ENCODE data around the gene CDH18.

The CDH18 gene

GRCh38 chr5:19690978-19691377 is 297.0 kb downstream of the CDH18 start:
- Histone ChIP-seq H3K36me3 (no peaks in the 10 kb centered on the region), H3K27me3 (no peaks in the 10 kb centered on the region), H3K4me2 (no peak overlapping the region), H4K20me1 (no peaks in the 10 kb centered on the region), H3K4me3 (no peak overlapping the region), H3K4me1 (peaks cover 0 to 7% (median 0%) of the 10 kb centered on the region in 10 experiments; a peak in 1 of 20 replicates), H3K9me3 (replicated peaks in 1 of 11) (peaks cover 0 to 21% (median 3%) of the 10 kb centered on the region in 11 experiments; a peak in 5 of 22 replicates), H3K27ac (no peak overlapping the region), H3K9ac (no peak overlapping the region)
- TF ChIP-seq Cebpa-rat (IDR thresholded peaks at IDR 0.05) = no peak

DNA sequence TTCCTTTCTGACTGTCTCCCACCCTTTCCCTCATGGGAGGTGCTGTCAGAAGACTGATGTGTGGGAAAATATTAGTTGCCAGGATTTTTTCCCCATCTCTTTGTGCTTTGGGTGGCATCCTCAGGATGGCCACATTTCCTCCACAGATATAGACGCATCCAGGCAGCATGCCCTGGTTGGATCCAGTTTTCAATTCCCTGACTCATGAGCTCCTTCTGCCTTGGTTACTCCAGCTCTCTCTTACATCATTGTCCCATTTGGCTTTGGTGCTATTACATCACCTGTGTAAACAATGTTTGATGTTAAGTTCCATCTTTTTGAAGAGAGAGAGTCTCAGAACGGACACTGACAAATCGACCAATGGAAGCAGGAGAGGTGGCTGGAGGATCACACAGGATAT is 302.5 kb downstream of the CDH18 start:
- H3K27me3 ChIP-seq = no peaks in the 10 kb centered on the region
- no peak for TF ChIP-seq Cebpa-rat (IDR thresholded peaks at IDR 0.05)
- no peak overlapping the region for H3K4me2 ChIP-seq
- H3K9ac ChIP-seq = no peak overlapping the region
- no peaks in the 10 kb centered on the region for H3K4me1 ChIP-seq
- H4K20me1 ChIP-seq = no peaks in the 10 kb centered on the region
- H3K9me3 ChIP-seq (replicated peaks in 1 of 11) = peaks cover 0 to 21% (median 3%) of the 10 kb centered on the region in 11 experiments; a peak in 5 of 22 replicates
- H3K27ac ChIP-seq = no peak overlapping the region
- H3K36me3 ChIP-seq = no peaks in the 10 kb centered on the region
- no peak overlapping the region for H3K4me3 ChIP-seq

DNA sequence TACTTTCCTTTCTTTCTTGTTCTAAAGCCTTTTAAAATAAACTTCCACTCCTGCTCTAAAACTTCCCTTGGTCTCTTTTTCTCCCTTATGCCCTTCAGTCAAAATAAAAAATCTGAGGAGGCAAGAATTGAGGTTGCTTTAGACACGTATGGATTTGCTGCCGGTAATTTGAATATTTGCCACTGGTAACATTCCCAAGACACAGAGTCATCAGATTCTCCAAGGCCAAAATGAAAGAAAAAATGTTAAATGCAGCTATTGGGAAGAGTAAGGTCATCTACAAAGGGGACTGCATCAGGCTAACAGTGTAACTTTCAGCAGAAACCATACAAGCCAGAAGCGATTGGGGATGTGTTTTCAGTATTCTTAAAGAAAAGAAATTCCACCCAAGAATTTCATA is 311.1 kb downstream of the CDH18 start:
- no peak overlapping the region for H3K9ac ChIP-seq
- H3K36me3 ChIP-seq = no peaks in the 10 kb centered on the region
- H3K4me2 ChIP-seq = no peak overlapping the region
- no peak for TF ChIP-seq Cebpa-rat (IDR thresholded peaks at IDR 0.05)
- no peaks in the 10 kb centered on the region for H4K20me1 ChIP-seq
- no peaks in the 10 kb centered on the region for H3K4me1 ChIP-seq
- no peak overlapping the region for H3K4me3 ChIP-seq
- H3K9me3 ChIP-seq (replicated peaks in 1 of 11) = no peaks in the 10 kb centered on the region
- H3K27me3 ChIP-seq = no peaks in the 10 kb centered on the region
- H3K27ac ChIP-seq = no peak overlapping the region

DNA sequence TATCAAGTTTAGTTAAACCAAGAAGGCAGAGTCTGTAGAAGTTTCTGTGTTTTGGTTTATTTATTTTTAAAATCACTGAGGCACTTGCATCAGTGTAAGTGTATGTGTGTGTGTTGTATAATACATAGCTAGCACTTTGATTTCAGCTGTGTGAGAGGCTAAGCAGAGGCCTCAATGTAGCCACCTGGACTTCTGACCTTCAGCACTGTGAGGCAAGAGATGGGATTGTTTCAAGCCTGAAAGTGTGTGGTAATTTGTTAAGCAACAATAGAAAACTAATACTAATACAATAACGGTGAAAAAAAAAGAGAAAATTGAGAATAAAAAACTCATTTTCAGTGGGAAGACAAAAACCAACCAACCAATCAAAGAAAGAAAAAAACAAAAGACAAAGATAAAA is 327.3 kb downstream of the CDH18 start:
- Histone ChIP-seq H3K27ac (no peak overlapping the region), H3K27me3 (no peaks in the 10 kb centered on the region), H3K9ac (no peak overlapping the region), H3K4me2 (no peak overlapping the region), H3K4me3 (no peak overlapping the region), H3K36me3 (no peaks in the 10 kb centered on the region), H4K20me1 (no peaks in the 10 kb centered on the region), H3K9me3 (replicated peaks in 1 of 11) (no peaks in the 10 kb centered on the region), H3K4me1 (no peaks in the 10 kb centered on the region)
- no peak for TF ChIP-seq Cebpa-rat (IDR thresholded peaks at IDR 0.05)

DNA sequence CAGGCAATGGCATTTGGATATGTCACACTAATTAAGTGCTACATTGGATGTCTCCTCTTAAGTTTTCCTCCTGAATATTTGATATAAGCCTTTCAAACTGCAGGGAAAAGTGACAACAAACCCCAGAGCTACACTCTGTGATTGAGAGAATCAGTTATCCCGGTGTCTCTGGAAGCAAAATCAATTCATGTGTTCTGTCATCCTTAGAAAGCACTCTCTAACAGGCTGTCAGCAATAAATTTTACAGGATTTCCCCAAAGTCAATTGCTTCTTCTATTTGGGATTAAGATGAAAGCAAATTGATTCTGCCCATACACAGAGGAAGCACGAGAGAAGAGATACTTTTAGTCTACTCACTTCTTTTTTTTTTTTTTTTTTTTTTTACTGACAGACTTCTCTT is 332.4 kb downstream of the CDH18 start:
- TF ChIP-seq Cebpa-rat (IDR thresholded peaks at IDR 0.05) = no peak
- H3K4me2 ChIP-seq = no peak overlapping the region

DNA sequence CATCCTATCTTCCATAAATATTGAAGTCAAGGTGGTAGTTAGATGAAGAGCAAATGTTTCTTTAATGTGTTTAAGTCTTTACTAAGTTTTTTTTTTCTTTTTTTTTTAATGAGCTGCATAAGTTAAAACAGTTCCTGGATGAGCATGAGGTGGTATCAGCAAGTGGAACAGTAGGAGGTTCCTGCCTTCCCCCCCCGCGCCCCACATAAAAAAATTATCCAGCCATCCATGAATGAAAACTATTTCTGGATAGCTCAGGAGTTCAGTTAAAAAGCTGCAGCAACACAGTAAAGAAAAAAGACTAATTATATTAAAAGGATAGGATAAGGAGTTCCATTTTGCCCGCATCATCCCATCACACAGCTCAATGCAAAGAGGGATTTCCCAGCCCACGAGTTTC is 349.5 kb downstream of the CDH18 start:
- Histone ChIP-seq H4K20me1 (no peaks in the 10 kb centered on the region), H3K9me3 (replicated peaks in 1 of 11) (no peaks in the 10 kb centered on the region), H3K36me3 (no peaks in the 10 kb centered on the region), H3K4me3 (no peak overlapping the region), H3K9ac (no peak overlapping the region), H3K4me1 (no peaks in the 10 kb centered on the region), H3K4me2 (no peak overlapping the region), H3K27me3 (no peaks in the 10 kb centered on the region), H3K27ac (no peak overlapping the region)
- no peak for TF ChIP-seq Cebpa-rat (IDR thresholded peaks at IDR 0.05)

More for the DNA sequence above, 332.4 kb downstream of the CDH18 start:
- no peaks in the 10 kb centered on the region for H3K4me1 ChIP-seq
- H4K20me1 ChIP-seq = no peaks in the 10 kb centered on the region
- H3K9me3 ChIP-seq (replicated peaks in 1 of 11) = no peaks in the 10 kb centered on the region
- H3K27ac ChIP-seq = no peak overlapping the region
- no peaks in the 10 kb centered on the region for H3K36me3 ChIP-seq
- no peak overlapping the region for H3K9ac ChIP-seq
- no peak overlapping the region for H3K4me3 ChIP-seq
- no peaks in the 10 kb centered on the region for H3K27me3 ChIP-seq

GRCh38 chr5:19630876-19631275 is 357.1 kb downstream of the CDH18 start:
- H3K4me1 ChIP-seq = peaks cover 0 to 3% (median 0%) of the 10 kb centered on the region in 10 experiments; a peak in 1 of 20 replicates
- no peaks in the 10 kb centered on the region for H3K36me3 ChIP-seq
- no peaks in the 10 kb centered on the region for H3K27me3 ChIP-seq
- H3K9ac ChIP-seq = no peak overlapping the region
- H3K9me3 ChIP-seq (replicated peaks in 1 of 11) = no peaks in the 10 kb centered on the region
- H4K20me1 ChIP-seq = no peaks in the 10 kb centered on the region
- H3K4me3 ChIP-seq = no peak overlapping the region
- TF ChIP-seq Cebpa-rat (IDR thresholded peaks at IDR 0.05) = no peak
- H3K27ac ChIP-seq = no peak overlapping the region
- no peak overlapping the region for H3K4me2 ChIP-seq

DNA sequence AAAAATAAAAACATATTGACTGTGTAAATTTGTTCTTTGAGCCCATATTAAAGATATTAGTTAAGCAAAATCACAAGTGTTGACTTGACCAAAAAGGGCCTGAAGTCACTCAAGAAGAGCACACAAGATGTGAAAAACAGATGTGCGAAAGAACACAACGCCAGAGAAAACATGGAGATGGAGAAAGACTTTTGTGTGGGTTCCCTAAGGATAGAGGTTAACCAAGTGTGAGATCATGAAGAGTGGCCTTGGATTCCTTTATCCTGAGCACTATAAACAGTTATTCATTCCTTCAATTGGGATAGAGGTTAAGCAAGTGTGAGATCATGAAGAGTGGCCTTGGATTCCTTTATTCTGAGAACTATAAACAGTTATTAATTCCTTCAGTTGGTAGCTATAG is 361.8 kb downstream of the CDH18 start:
- Histone ChIP-seq H3K4me2 (no peak overlapping the region), H3K27me3 (no peaks in the 10 kb centered on the region), H4K20me1 (no peaks in the 10 kb centered on the region), H3K36me3 (no peaks in the 10 kb centered on the region), H3K9ac (no peak overlapping the region), H3K4me3 (no peak overlapping the region), H3K4me1 (no peaks in the 10 kb centered on the region), H3K9me3 (replicated peaks in 1 of 11) (no peaks in the 10 kb centered on the region), H3K27ac (no peak overlapping the region)
- TF ChIP-seq Cebpa-rat (IDR thresholded peaks at IDR 0.05) = no peak

DNA sequence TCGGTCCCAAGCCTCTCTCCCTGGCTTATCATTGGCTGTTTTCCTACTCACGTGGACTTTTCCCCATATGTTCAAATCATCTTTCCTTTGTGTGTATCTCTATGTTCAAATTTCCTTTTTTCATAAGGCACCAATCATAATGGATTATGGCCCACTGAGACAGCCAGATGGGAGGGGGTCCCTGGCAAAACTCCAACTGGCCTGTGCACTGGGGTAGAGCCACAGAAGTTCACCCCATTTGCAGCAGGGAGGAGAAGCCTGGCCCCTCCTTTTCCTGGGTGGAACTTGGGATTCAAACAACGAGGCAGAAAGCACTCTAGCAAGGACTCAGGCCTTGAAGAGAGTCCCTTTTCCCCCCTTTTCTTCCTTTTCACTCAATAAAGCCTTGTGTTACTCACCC is 362.4 kb downstream of the CDH18 start:
- no peak for TF ChIP-seq Cebpa-rat (IDR thresholded peaks at IDR 0.05)
- no peaks in the 10 kb centered on the region for H3K36me3 ChIP-seq
- H3K4me2 ChIP-seq = no peak overlapping the region
- H4K20me1 ChIP-seq = no peaks in the 10 kb centered on the region
- H3K27me3 ChIP-seq = no peaks in the 10 kb centered on the region
- H3K9me3 ChIP-seq (replicated peaks in 1 of 11) = no peaks in the 10 kb centered on the region
- H3K4me3 ChIP-seq = no peak overlapping the region
- H3K4me1 ChIP-seq = no peaks in the 10 kb centered on the region
- no peak overlapping the region for H3K9ac ChIP-seq
- H3K27ac ChIP-seq = no peak overlapping the region

GRCh38 chr5:19619571-19619970 is 368.4 kb downstream of the CDH18 start:
- Histone ChIP-seq H3K36me3 (no peaks in the 10 kb centered on the region), H3K27me3 (no peaks in the 10 kb centered on the region), H3K4me2 (no peak overlapping the region), H3K27ac (no peak overlapping the region), H4K20me1 (no peaks in the 10 kb centered on the region), H3K9ac (no peak overlapping the region), H3K9me3 (replicated peaks in 1 of 11) (no peaks in the 10 kb centered on the region), H3K4me3 (no peak overlapping the region), H3K4me1 (peaks cover 0 to 17% (median 0%) of the 10 kb centered on the region in 10 experiments; a peak in 3 of 20 replicates)
- TF ChIP-seq Cebpa-rat (IDR thresholded peaks at IDR 0.05) = no peak

Measured in BLaER1 treated with 17β-estradiol and CSF1 and Interleukin-3, amounts not matched to agents 10 nM and 100 nM (cell line).